IMR-90 (cell line): Measurements from ENCODE around the gene TLR9. TPM values are rescaled to one million over a fixed set of nuclear protein-coding genes. Genes with fewer than 3 reads are reported as not detected.

ENCODE experiments used
- ATAC-seq: fragments of 200-7000 bp; cut with Tn5 transposase; 2 replicates; pipeline ENCODE4 v1.9.1; 2020; ENCODE audit warnings: low read depth, mild to moderate bottlenecking, moderate library complexity
- BruUV-seq: library from RNA; stranded (reverse); fragments of 400-500 nt; replicated peaks from 2 replicates; lab custom pipeline; 2021; lab: Mats Ljungman, UMichigan
- CTCF ChIA-PET: fragments of 300-600 bp; formaldehyde crosslinking; extraction: SDS; loops from one replicate; lab custom pipeline; 2021; ENCODE audit warnings: antibody characterized with exemption; lab: Yijun Ruan, JAX
- POLR2A ChIA-PET: fragments of 300-600 bp; sonication (Branson Sonifier 250); formaldehyde crosslinking; loops from one replicate; lab custom pipeline; 2022; ENCODE audit warnings: antibody characterized with exemption; ENCODE audit not compliant: unreplicated experiment; lab: Charles Lee
- DNase-seq: peaks from one replicate; pipeline ENCODE4 v3.0.0; 2013
- H2AFZ ChIP-seq: replicated peaks from 2 replicates; pipeline ENCODE3; 2013; ENCODE audit warnings: low read length, mild to moderate bottlenecking; ENCODE audit not compliant: poor library complexity
- H2AK5ac ChIP-seq: 2 replicates; pipeline ENCODE4 v1.6.1; 2013; ENCODE audit warnings: low read depth, low read length, inconsistent platforms
- H2AK9ac ChIP-seq: replicated peaks from 2 replicates; pipeline ENCODE3; 2013; ENCODE audit warnings: mild to moderate bottlenecking, low read depth, low read length, moderate library complexity; ENCODE audit not compliant: poor library complexity
- H2BK120ac ChIP-seq: 2 replicates; pipeline ENCODE4 v1.6.1; 2013; ENCODE audit warnings: low read depth, low read length, inconsistent platforms
- H2BK15ac ChIP-seq: 3 replicates; pipeline ENCODE4 v1.6.1; 2013; ENCODE audit warnings: low read depth, low read length, inconsistent platforms
- H2BK20ac ChIP-seq: 2 replicates; pipeline ENCODE4 v1.6.1; 2013; ENCODE audit warnings: low read depth, mild to moderate bottlenecking, inconsistent platforms, low read length, moderate library complexity
- H2BK5ac ChIP-seq: 2 replicates; pipeline ENCODE4 v1.6.1; 2013; ENCODE audit warnings: mild to moderate bottlenecking, low read depth, low read length, inconsistent platforms; ENCODE audit not compliant: poor library complexity, severe bottlenecking
- H3K14ac ChIP-seq: replicated peaks from 2 replicates; pipeline ENCODE4 v1.6.1; 2013; ENCODE audit warnings: low read depth, low read length, inconsistent platforms
- H3K18ac ChIP-seq: 2 replicates; pipeline ENCODE4 v1.6.1; 2013; ENCODE audit warnings: low read depth, low read length, control low read depth
- H3K23ac ChIP-seq: 2 replicates; pipeline ENCODE4 v1.6.1; 2013; ENCODE audit warnings: low read depth, low read length, inconsistent platforms
- H3K27ac ChIP-seq: 2 replicates; pipeline ENCODE4 v1.5.1; 2013; ENCODE audit warnings: mild to moderate bottlenecking, control low read depth, low read length; ENCODE audit not compliant: insufficient read depth
- H3K27me3 ChIP-seq: 2 replicates; pipeline ENCODE4 v1.6.1; 2013; ENCODE audit warnings: low read length; ENCODE audit not compliant: control insufficient read depth, insufficient read depth
- H3K36me3 ChIP-seq: 2 replicates; pipeline ENCODE4 v1.6.1; 2013; ENCODE audit warnings: low read length, mixed read lengths; ENCODE audit not compliant: control insufficient read depth, insufficient read depth
- H3K4ac ChIP-seq: 2 replicates; pipeline ENCODE4 v1.6.1; 2013; ENCODE audit warnings: low read depth, low read length, inconsistent platforms
- H3K4me1 ChIP-seq: 2 replicates; pipeline ENCODE4 v1.6.1; 2013; ENCODE audit warnings: low read length, mixed read lengths; ENCODE audit not compliant: control insufficient read depth, insufficient read depth
- H3K4me2 ChIP-seq: 2 replicates; pipeline ENCODE4 v1.6.1; 2013; ENCODE audit warnings: low read depth, mild to moderate bottlenecking, control low read depth, low read length, moderate library complexity
- H3K4me3 ChIP-seq: 2 replicates; pipeline ENCODE4 v1.5.1; 2013; ENCODE audit warnings: low read depth, mild to moderate bottlenecking, control low read depth, low read length, moderate library complexity; ENCODE audit not compliant: insufficient read depth
- H3K56ac ChIP-seq: 2 replicates; pipeline ENCODE4 v1.6.1; 2013; ENCODE audit warnings: low read length, inconsistent platforms; ENCODE audit not compliant: insufficient read depth; ENCODE audit errors: extremely low read depth
- H3K79me1 ChIP-seq, 2 experiments: 2 replicates each; pipeline ENCODE4 v1.6.1; 2013; ENCODE audit warnings: low read length in 2 of 2, inconsistent platforms in 1 of 2, low read depth in 1 of 2
- H3K9ac ChIP-seq: 2 replicates; pipeline ENCODE4 v1.6.1; 2013; ENCODE audit warnings: low read depth, low read length, control low read depth
- H3K9me1 ChIP-seq: 2 replicates; pipeline ENCODE4 v1.6.1; 2013; ENCODE audit warnings: low read length, inconsistent platforms; ENCODE audit not compliant: insufficient read depth
- H3K9me3 ChIP-seq: 2 replicates; pipeline ENCODE4 v1.6.1; 2013; ENCODE audit warnings: low read length; ENCODE audit not compliant: control insufficient read depth, insufficient read depth
- H4K20me1 ChIP-seq: 2 replicates; pipeline ENCODE4 v1.6.1; 2013; ENCODE audit warnings: low read length, inconsistent platforms; ENCODE audit not compliant: insufficient read depth
- H4K5ac ChIP-seq: 2 replicates; pipeline ENCODE4 v1.6.1; 2013; ENCODE audit warnings: mild to moderate bottlenecking, low read depth, low read length, control low read depth
- H4K8ac ChIP-seq, 2 experiments: 2 replicates each; pipeline ENCODE4 v1.6.1; 2013; ENCODE audit warnings: low read depth in 2 of 2, low read length in 2 of 2, control low read depth in 1 of 2, inconsistent platforms in 1 of 2
- H4K91ac ChIP-seq: 2 replicates; pipeline ENCODE4 v1.6.1; 2013; ENCODE audit warnings: low read depth, low read length, inconsistent platforms; ENCODE audit not compliant: insufficient read depth
- BHLHE40 ChIP-seq: fragments of 150-350 bp; IDR thresholded peaks from 2 replicates; pipeline ENCODE4 v1.6.1; 2016; ENCODE audit warnings: mild to moderate bottlenecking, low read depth, low read length
- CEBPB ChIP-seq: IDR thresholded peaks from 2 replicates; pipeline ENCODE4 v1.6.1; 2012; ENCODE audit warnings: low read depth, low read length, improper control_type of control experiment
- CHD1 ChIP-seq: IDR thresholded peaks from 2 replicates; pipeline ENCODE4 v1.6.1; 2012; ENCODE audit warnings: low read depth, low read length, improper control_type of control experiment
- FOS ChIP-seq: fragments of 150-350 bp; IDR thresholded peaks from 2 replicates; pipeline ENCODE4 v1.6.1; 2016; ENCODE audit warnings: low read depth, low read length
- MAFK ChIP-seq: IDR thresholded peaks from 2 replicates; pipeline ENCODE4 v1.6.1; 2012; ENCODE audit warnings: low read depth, low read length, improper control_type of control experiment
- MAZ ChIP-seq: IDR thresholded peaks from 2 replicates; pipeline ENCODE4 v1.6.1; 2012; ENCODE audit warnings: low read depth, mild to moderate bottlenecking, low read length, improper control_type of control experiment, moderate library complexity, borderline replicate concordance
- MXI1 ChIP-seq: IDR thresholded peaks from 2 replicates; pipeline ENCODE4 v1.6.1; 2012; ENCODE audit warnings: low read depth, mild to moderate bottlenecking, low read length, moderate library complexity, borderline replicate concordance
- NFE2L2 ChIP-seq: fragments of 150-350 bp; IDR thresholded peaks from 2 replicates; pipeline ENCODE4 v1.6.1; 2016; ENCODE audit warnings: low read depth, mild to moderate bottlenecking, low read length
- POLR2A ChIP-seq: IDR thresholded peaks from 2 replicates; pipeline ENCODE4 v1.6.1; 2012; ENCODE audit warnings: mild to moderate bottlenecking, low read depth, low read length
- RAD21 ChIP-seq: IDR thresholded peaks from 2 replicates; pipeline ENCODE4 v1.6.1; 2012; ENCODE audit warnings: low read length, improper control_type of control experiment
- RCOR1 ChIP-seq: IDR thresholded peaks from 2 replicates; pipeline ENCODE4 v1.6.1; 2012; ENCODE audit warnings: mild to moderate bottlenecking, low read length, improper control_type of control experiment; ENCODE audit not compliant: insufficient replicate concordance
- RFX5 ChIP-seq: IDR thresholded peaks from 2 replicates; pipeline ENCODE4 v1.8.0; 2012; ENCODE audit warnings: low read depth, mild to moderate bottlenecking, low read length, moderate library complexity
- SMC3 ChIP-seq: fragments of 150-350 bp; IDR thresholded peaks from 2 replicates; pipeline ENCODE4 v1.6.1; 2016; ENCODE audit warnings: low read depth, mild to moderate bottlenecking, antibody characterized with exemption, low read length, moderate library complexity
- WGBS, 2 experiments: methylation state at CpG; one replicate each; pipeline versions ENCODE4 v1.1.5 to v1.1.7; 2013; ENCODE audit warnings: missing lambda C conversion rate in 2 of 2; ENCODE audit not compliant: insufficient read length in 1 of 2; ENCODE audit errors: extremely low coverage in 2 of 2; 5-methylcytosine and 5-hydroxymethylcytosine counted together
- dilution Hi-C: fragments of 300-500 bp; cut with HindIII; formaldehyde crosslinking; loops from one replicate; pipeline ENCODE4 v1.14.3; 2018; ENCODE audit warnings: low sequenced_read_pairs; ENCODE audit not compliant: unreplicated experiment
- in situ Hi-C: fragments of 300-500 bp; cut with MboI; formaldehyde crosslinking; loops from 3 replicates; pipeline ENCODE4 v1.14.3; 2019; ENCODE audit warnings: low sequenced_read_pairs, inconsistent platforms, mixed read lengths
- intact Hi-C: fragments of 100-400 bp; cut with micrococcal nuclease; formaldehyde crosslinking; loops from 2 replicates; pipeline ENCODE4 v1.10.0; 2022
- polyA plus RNA-seq, 3 experiments: library from polyadenylated mRNA; depleted of rRNA; stranded (reverse); fragments of >200 nt; gene quantifications; 2 replicates each; pipeline ENCODE4 v1.2.3, GENCODE V29; 2012; ENCODE audit warnings: low replicate concordance in 1 of 3
- total RNA-seq: library from RNA; depleted of rRNA; stranded (reverse); fragments of >200 nt; gene quantifications from 2 replicates; pipeline ENCODE4 v1.2.3, GENCODE V29; 2012
- TF ChIP-seq, protein P1 (sequence below): fragments of 150-350 bp; IDR thresholded peaks from 2 replicates; pipeline ENCODE4 v1.6.1; 2016; ENCODE audit warnings: low read depth, mild to moderate bottlenecking, low read length, moderate library complexity, borderline replicate concordance
- TF ChIP-seq, protein P2 (sequence below): fragments of 150-350 bp; IDR thresholded peaks from 2 replicates; pipeline ENCODE4 v1.6.1; 2017; ENCODE audit warnings: mild to moderate bottlenecking, antibody characterized with exemption, low read length, low read depth
- TF ChIP-seq, protein P3 (sequence below): conservative IDR thresholded peaks from 2 replicates; pipeline ENCODE4 v1.5.1; 2012; ENCODE audit warnings: mild to moderate bottlenecking, low read depth, low read length, improper control_type of control experiment

TLR9 gene
- total and polyA plus RNA-seq, 2 of the 4 experiments (the other 2 are of a cell fraction): not detected

DNA sequence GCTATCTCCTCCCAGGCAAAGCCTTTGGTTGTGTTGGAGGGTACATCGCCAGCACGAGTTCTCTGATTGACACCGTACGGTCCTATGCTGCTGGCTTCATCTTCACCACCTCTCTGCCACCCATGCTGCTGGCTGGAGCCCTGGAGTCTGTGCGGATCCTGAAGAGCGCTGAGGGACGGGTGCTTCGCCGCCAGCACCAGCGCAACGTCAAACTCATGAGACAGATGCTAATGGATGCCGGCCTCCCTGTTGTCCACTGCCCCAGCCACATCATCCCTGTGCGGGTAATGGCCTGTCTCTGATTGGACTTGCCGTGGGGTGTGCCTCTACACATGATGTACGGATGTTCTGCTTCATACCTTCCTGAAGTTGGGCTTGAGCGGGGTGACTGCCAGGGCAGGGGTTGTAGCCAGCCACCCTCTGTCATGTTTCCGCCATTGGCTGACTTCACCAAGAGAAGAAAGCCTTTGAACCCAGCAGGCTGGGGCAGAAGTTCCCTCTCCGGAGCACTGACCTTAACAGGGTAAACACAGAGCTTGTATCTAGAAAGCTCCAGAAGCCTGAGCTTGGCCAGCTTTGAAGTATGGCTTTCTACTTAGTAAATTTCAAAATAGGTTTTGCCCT is 14.1 kb downstream of the TLR9 start:
- Histone ChIP-seq H2AK5ac (no peak overlapping the region), H3K9me1 (peaks cover 2% of the 10 kb centered on the region), H3K56ac (no peak overlapping the region), H3K9ac (no peak overlapping the region), H3K27ac (no peak overlapping the region), H2BK20ac (no peak overlapping the region), H4K8ac (no peak overlapping the region), H4K20me1 (no peaks in the 10 kb centered on the region; the same call in none of the 2 replicates), H3K9me3 (no peaks in the 10 kb centered on the region), H3K4me3 (no peak overlapping the region), H3K4me1 (peaks cover 3% of the 10 kb centered on the region), H4K91ac (no peak overlapping the region), H4K5ac (no peak overlapping the region), H3K4me2 (no peak overlapping the region), H3K79me1 (peaks cover 4 to 13% of the 10 kb centered on the region in 2 experiments; a peak in 1 of 4 replicates), H3K36me3 (peaks cover 71% of the 10 kb centered on the region), H2BK15ac (no peak overlapping the region), H2BK120ac (no peak overlapping the region), H3K14ac (no peak overlapping the region), H3K4ac (no peak overlapping the region), H2BK5ac (no peak overlapping the region), H2AK9ac (peak overlapping the region; percentile 35), H3K18ac (no peak overlapping the region), H3K23ac (no peak overlapping the region), H3K27me3 (no peaks in the 10 kb centered on the region), H2AFZ (no peak overlapping the region)
- no TSS peak for BruUV-seq
- intact Hi-C loops: no loop called here
- DNase-seq (no peak), ATAC-seq (no peak)
- dilution Hi-C loops: no loop called here
- WGBS, 2 experiments: 90% methylated on average over 4 of the region's 18 CpGs; no CpG with 5 or more reads in 1 of the 2 experiments
- ChIA-PET CTCF (no interaction called here), POLR2A (no interaction called here)
- TF ChIP-seq RCOR1: no peak
- no peak for TF ChIP-seq BHLHE40
- TF ChIP-seq RFX5: no peak
- no peak for TF ChIP-seq MAFK
- TF ChIP-seq NFE2L2: no peak
- TF ChIP-seq, protein P1, sequence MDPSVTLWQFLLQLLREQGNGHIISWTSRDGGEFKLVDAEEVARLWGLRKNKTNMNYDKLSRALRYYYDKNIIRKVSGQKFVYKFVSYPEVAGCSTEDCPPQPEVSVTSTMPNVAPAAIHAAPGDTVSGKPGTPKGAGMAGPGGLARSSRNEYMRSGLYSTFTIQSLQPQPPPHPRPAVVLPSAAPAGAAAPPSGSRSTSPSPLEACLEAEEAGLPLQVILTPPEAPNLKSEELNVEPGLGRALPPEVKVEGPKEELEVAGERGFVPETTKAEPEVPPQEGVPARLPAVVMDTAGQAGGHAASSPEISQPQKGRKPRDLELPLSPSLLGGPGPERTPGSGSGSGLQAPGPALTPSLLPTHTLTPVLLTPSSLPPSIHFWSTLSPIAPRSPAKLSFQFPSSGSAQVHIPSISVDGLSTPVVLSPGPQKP: no peak
- TF ChIP-seq RAD21: no peak
- no peak for TF ChIP-seq MAZ
- TF ChIP-seq FOS: no peak
- TF ChIP-seq, protein P2, sequence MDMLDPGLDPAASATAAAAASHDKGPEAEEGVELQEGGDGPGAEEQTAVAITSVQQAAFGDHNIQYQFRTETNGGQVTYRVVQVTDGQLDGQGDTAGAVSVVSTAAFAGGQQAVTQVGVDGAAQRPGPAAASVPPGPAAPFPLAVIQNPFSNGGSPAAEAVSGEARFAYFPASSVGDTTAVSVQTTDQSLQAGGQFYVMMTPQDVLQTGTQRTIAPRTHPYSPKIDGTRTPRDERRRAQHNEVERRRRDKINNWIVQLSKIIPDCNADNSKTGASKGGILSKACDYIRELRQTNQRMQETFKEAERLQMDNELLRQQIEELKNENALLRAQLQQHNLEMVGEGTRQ: no peak
- TF ChIP-seq MXI1: no peak
- TF ChIP-seq SMC3: no peak
- TF ChIP-seq POLR2A: no peak
- TF ChIP-seq CEBPB: no peak
- TF ChIP-seq CHD1: no peak
- TF ChIP-seq, protein P3, sequence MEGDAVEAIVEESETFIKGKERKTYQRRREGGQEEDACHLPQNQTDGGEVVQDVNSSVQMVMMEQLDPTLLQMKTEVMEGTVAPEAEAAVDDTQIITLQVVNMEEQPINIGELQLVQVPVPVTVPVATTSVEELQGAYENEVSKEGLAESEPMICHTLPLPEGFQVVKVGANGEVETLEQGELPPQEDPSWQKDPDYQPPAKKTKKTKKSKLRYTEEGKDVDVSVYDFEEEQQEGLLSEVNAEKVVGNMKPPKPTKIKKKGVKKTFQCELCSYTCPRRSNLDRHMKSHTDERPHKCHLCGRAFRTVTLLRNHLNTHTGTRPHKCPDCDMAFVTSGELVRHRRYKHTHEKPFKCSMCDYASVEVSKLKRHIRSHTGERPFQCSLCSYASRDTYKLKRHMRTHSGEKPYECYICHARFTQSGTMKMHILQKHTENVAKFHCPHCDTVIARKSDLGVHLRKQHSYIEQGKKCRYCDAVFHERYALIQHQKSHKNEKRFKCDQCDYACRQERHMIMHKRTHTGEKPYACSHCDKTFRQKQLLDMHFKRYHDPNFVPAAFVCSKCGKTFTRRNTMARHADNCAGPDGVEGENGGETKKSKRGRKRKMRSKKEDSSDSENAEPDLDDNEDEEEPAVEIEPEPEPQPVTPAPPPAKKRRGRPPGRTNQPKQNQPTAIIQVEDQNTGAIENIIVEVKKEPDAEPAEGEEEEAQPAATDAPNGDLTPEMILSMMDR: no peak
- in situ Hi-C loops: no loop called here
